CD4-positive, alpha-beta T cell (primary cell): ENCODE measurements around the gene SH2D1B. TPM values are rescaled to one million over a fixed set of nuclear protein-coding genes. Genes with fewer than 3 reads are reported as not detected.

Experiments used
- ATAC-seq: fragments of 200-7000 bp; cut with Tn5 transposase; one replicate; pipeline ENCODE4 v1.10.0; 2022; ENCODE audit warnings: mild to moderate bottlenecking; ENCODE audit not compliant: poor library complexity
- CTCF ChIA-PET: fragments of 350-600 bp; sonication (Branson Sonifier 250); formaldehyde crosslinking; loops from one replicate; lab custom pipeline; 2021; ENCODE audit warnings: antibody characterized with exemption, inconsistent platforms; lab: Charles Lee
- POLR2A ChIA-PET: fragments of 350-600 bp; sonication (Branson Sonifier 250); formaldehyde crosslinking; loops from one replicate; lab custom pipeline; 2021; ENCODE audit warnings: antibody characterized with exemption, inconsistent platforms; lab: Charles Lee
- DNase-seq, 14 experiments: peaks; one replicate each; pipeline ENCODE4 v3.0.0-alpha.2; 2013 to 2020; ENCODE audit warnings: mixed read lengths in 2 of 14
- H3K27ac ChIP-seq, 2 donors: one replicate each; pipeline versions ENCODE4 v1.5.1 to v1.7.0; 2013; ENCODE audit warnings: low read length in 2 of 2, low read depth in 1 of 2, mild to moderate bottlenecking in 1 of 2
- H3K27me3 ChIP-seq, 2 experiments: 1 replicate in 1 of 2; 2 replicates in 1 of 2; pipeline versions ENCODE4 v1.6.1 to v1.7.0; 2013; ENCODE audit warnings: low read length in 2 of 2, control low read depth in 1 of 2, mild to moderate bottlenecking in 1 of 2, moderate library complexity in 1 of 2; ENCODE audit not compliant: insufficient read depth in 2 of 2, control insufficient read depth in 1 of 2
- H3K36me3 ChIP-seq: one replicate; pipeline ENCODE4 v1.6.1; 2013; ENCODE audit warnings: low read length, control low read depth; ENCODE audit not compliant: insufficient read depth
- H3K4me1 ChIP-seq: one replicate; pipeline ENCODE4 v1.6.1; 2013; ENCODE audit warnings: low read length, control low read depth; ENCODE audit not compliant: insufficient read depth
- H3K4me3 ChIP-seq: one replicate; pipeline ENCODE4 v1.5.1; 2013; ENCODE audit warnings: mild to moderate bottlenecking, low read length, moderate library complexity
- H3K9me3 ChIP-seq, 2 experiments: 1 replicate in 1 of 2; 2 replicates in 1 of 2; pipeline versions ENCODE4 v1.6.1 to v1.7.0; 2013; ENCODE audit warnings: low read length in 2 of 2, mild to moderate bottlenecking in 2 of 2, control low read depth in 1 of 2, moderate library complexity in 1 of 2; ENCODE audit not compliant: control insufficient read depth in 1 of 2, insufficient read depth in 1 of 2
- H3K27ac Mint-ChIP-seq: one replicate; pipeline ENCODE4 v1.8.0; 2020; ENCODE audit warnings: mixed read lengths
- H3K27me3 Mint-ChIP-seq: one replicate; pipeline ENCODE4 v1.8.0; 2021; ENCODE audit warnings: mixed read lengths
- H3K36me3 Mint-ChIP-seq: one replicate; pipeline ENCODE4 v1.8.0; 2021; ENCODE audit warnings: low read depth, mixed read lengths
- H3K4me1 Mint-ChIP-seq: one replicate; pipeline ENCODE4 v1.8.0; 2021; ENCODE audit warnings: low read depth, mixed read lengths
- H3K4me3 Mint-ChIP-seq: one replicate; pipeline ENCODE4 v1.8.0; 2020; ENCODE audit warnings: mild to moderate bottlenecking, mixed read lengths
- H3K9me3 Mint-ChIP-seq: one replicate; pipeline ENCODE4 v1.8.0; 2020; ENCODE audit warnings: mixed read lengths
- intact Hi-C, 2 experiments: fragments of 100-400 bp; cut with DNase I in 1 of 2; cut with micrococcal nuclease in 1 of 2; formaldehyde crosslinking; loops; one replicate each; pipeline versions ENCODE4 v1.15.1 to v1.9.0; 2023 to 2025; cut with DNase I, micrococcal nuclease
- total RNA-seq, 174 experiments: library from RNA in 2 of 174; stranded (reverse) in 2 of 174; gene quantifications; one replicate each; pipeline ENCODE4 v1.2.3 and lab custom pipeline; 2021 to 2026
- TF ChIP-seq, protein P1 (sequence below): fragments of 200-600 bp; IDR thresholded peaks from one replicate; pipeline ENCODE4 v1.8.0; 2022; ENCODE audit warnings: antibody characterized with exemption, mild to moderate bottlenecking

The SH2D1B gene
- total RNA-seq, 2 experiments from 2014 or later = not detected

DNA sequence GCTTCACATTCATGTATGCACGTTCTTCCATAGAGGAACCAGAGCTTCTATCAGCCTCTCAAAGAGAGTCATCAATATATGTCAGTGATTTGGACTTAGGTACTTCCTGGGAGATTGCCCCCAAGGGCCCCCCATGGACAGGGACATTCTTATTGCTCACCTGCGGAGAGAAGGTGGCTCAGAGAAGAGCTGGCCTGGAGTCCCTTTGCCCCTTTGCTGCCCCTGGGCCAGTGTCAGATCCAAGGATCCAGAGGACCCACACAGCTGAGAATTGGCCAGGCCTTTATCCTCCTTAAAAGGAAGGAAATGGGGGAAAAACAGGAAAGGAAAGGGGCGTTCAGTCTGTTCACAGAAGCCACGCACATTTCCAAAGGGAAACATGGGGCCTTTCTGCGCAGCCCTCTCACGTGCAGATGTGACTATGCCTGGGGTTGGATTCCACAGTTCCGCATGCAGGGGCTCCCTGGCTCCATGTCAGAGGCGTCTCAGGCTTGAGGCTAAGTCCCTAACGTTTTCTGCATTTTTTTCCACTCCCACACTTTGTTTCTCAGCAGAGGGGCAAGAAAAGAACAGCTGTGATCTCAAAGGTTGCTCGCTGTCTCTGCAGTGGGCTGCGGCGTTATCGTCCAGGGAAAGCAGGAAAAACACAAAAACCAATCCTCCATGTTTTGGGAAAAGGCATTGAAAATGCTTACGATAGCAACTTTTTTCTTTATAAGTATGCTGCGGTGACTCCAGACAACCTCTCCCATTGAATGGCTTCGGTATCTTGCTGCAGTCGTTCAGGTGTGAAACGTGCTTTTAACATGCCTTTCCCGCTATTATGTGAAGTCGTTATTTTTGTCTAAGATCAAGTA, 24.5 kb downstream of the SH2D1B start:
- CTCF ChIA-PET = no interaction called here
- H3K27ac Mint-ChIP-seq = no peak overlapping the region
- Histone ChIP-seq H3K27me3 (peaks cover under 1 to 6% of the 10 kb centered on the region in 2 experiments), H3K36me3 (no peaks in the 10 kb centered on the region), H3K27ac (no peak overlapping the region), H3K9me3 (no peaks in the 10 kb centered on the region), H3K4me3 (no peak overlapping the region), H3K4me1 (no peaks in the 10 kb centered on the region)
- no peak overlapping the region for H3K4me3 Mint-ChIP-seq
- H3K27me3 Mint-ChIP-seq = peaks cover 23% of the 10 kb centered on the region
- no peak for ATAC-seq
- DNase-seq = no peak
- TF ChIP-seq, protein P1, sequence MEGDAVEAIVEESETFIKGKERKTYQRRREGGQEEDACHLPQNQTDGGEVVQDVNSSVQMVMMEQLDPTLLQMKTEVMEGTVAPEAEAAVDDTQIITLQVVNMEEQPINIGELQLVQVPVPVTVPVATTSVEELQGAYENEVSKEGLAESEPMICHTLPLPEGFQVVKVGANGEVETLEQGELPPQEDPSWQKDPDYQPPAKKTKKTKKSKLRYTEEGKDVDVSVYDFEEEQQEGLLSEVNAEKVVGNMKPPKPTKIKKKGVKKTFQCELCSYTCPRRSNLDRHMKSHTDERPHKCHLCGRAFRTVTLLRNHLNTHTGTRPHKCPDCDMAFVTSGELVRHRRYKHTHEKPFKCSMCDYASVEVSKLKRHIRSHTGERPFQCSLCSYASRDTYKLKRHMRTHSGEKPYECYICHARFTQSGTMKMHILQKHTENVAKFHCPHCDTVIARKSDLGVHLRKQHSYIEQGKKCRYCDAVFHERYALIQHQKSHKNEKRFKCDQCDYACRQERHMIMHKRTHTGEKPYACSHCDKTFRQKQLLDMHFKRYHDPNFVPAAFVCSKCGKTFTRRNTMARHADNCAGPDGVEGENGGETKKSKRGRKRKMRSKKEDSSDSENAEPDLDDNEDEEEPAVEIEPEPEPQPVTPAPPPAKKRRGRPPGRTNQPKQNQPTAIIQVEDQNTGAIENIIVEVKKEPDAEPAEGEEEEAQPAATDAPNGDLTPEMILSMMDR = no peak
- POLR2A ChIA-PET = no interaction called here
- intact Hi-C loops = no loop called here
- no peaks in the 10 kb centered on the region for H3K36me3 Mint-ChIP-seq
- no peaks in the 10 kb centered on the region for H3K9me3 Mint-ChIP-seq
- no peaks in the 10 kb centered on the region for H3K4me1 Mint-ChIP-seq

DNA sequence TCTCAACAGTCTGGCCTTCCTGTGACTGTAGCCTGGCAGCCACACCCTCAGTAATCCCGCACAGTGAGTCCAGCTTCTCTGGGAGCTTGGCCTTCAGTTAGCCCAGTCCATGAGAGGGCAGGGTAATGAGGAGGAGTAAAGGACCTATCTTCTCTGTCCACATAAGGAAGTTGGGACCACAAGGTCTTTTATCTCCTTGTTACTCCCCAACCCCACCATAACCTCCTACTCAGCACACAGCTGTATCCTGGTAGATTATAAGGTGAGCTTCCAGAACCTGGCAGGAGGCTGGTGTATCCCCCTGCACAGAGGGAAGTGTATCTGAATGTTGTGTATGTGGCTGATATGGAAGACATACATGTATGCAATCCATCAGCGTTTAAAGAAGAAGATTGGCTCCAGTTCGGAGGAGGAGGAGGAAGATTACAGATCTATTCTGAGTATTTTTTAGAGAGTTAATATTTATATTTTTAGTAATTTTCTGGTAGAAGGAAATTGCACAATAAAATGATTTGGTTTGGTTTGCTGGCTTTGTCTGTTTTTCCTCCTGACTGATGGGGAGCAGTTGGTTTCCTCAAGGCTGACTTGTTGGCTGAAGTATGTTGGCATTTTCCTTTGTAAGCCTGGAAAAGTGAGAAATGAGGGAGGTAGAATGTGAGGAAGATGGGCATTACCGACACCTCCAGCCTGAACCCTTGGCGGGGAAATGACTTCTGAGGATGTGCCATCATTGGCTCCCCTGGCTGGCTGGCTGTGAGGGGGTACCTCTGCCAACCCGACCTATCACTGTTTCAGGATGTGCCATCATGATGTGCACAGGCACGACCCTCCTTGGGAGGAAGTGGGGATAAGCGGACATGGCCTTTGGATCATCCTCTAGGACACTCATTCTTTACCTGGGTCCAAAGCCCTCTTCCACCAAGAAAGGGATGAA, 25.4 kb downstream of the SH2D1B start:
- peaks cover 16% of the 10 kb centered on the region for H3K27me3 Mint-ChIP-seq
- H3K4me1 ChIP-seq = no peaks in the 10 kb centered on the region
- no peaks in the 10 kb centered on the region for H3K36me3 ChIP-seq
- H3K4me3 ChIP-seq = no peak overlapping the region
- TF ChIP-seq, protein P1 = no peak
- no peaks in the 10 kb centered on the region for H3K9me3 ChIP-seq
- CTCF ChIA-PET = interaction anchor here (0.6 kb wide), 1 partner anchor 13 kb away, joined by 3 read pairs; no protein-coding TSS in a partner anchor
- no peak overlapping the region for H3K4me3 Mint-ChIP-seq
- H3K36me3 Mint-ChIP-seq = no peaks in the 10 kb centered on the region
- DNase-seq = no peak
- ATAC-seq = no peak
- intact Hi-C loops = no loop called here
- H3K27ac Mint-ChIP-seq = no peak overlapping the region
- POLR2A ChIA-PET = no interaction called here
- no peaks in the 10 kb centered on the region for H3K9me3 Mint-ChIP-seq
- no peak overlapping the region for H3K27ac ChIP-seq
- no peaks in the 10 kb centered on the region for H3K4me1 Mint-ChIP-seq
- peaks cover 2 to 6% of the 10 kb centered on the region in 2 experiments for H3K27me3 ChIP-seq

DNA sequence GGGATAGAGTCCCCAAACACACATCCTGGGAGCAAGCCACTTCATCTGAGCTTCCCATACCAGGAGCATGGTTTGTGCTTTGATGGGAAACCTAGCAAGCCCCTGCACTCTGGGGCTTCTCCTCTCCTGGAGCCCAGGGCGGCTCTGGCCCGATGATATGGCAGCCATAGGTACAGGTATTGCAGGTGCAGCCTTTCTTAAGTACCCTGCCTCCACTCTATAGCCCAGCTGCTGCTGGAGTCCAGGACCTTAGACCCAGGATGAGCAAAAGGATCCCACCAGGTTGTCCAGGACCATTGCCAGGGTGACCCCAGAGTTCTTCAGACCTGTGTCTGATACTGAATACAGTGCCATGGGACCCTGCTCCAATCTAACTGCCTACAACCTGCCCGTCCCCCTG, 26.2 kb downstream of the SH2D1B start:
- CTCF ChIA-PET = interaction anchor here (0.6 kb wide), 1 partner anchor 14 kb away, joined by 3 read pairs; no protein-coding TSS in a partner anchor
- TF ChIP-seq, protein P1 = no peak
- no peaks in the 10 kb centered on the region for H3K36me3 ChIP-seq
- no peak overlapping the region for H3K27ac ChIP-seq
- POLR2A ChIA-PET = no interaction called here
- H3K27me3 Mint-ChIP-seq = peaks cover 16% of the 10 kb centered on the region
- no peak overlapping the region for H3K4me3 Mint-ChIP-seq
- no peaks in the 10 kb centered on the region for H3K9me3 Mint-ChIP-seq
- H3K4me1 ChIP-seq = no peaks in the 10 kb centered on the region
- H3K27ac Mint-ChIP-seq = no peak overlapping the region
- H3K4me1 Mint-ChIP-seq = no peaks in the 10 kb centered on the region
- intact Hi-C loops = no loop called here
- no peak overlapping the region for H3K4me3 ChIP-seq
- DNase-seq (no peak), ATAC-seq (no peak)
- H3K9me3 ChIP-seq = no peaks in the 10 kb centered on the region
- H3K36me3 Mint-ChIP-seq = no peaks in the 10 kb centered on the region
- H3K27me3 ChIP-seq = peaks cover 2 to 6% of the 10 kb centered on the region in 2 experiments
